Activated T-cell treated with anti-CD3 and anti-CD28 coated beads, Interleukin-2, amount 50 U/mL, for 24 hours (primary cell): ENCODE data around the gene CLEC3B.
"Not testable (repeated sequence)": the region's sequence is repeated elsewhere in the genome, so short reads cannot be mapped to it uniquely, and the experiment has no call there.

Experiments
- DNase-seq: peaks from one replicate; pipeline ENCODE4 v3.0.0-alpha.2; 2020
- H3K27ac Mint-ChIP-seq: 2 replicates; pipeline ENCODE4 v1.8.0; 2020; ENCODE audit warnings: mild to moderate bottlenecking, mixed read lengths
- H3K27me3 Mint-ChIP-seq: 2 replicates; pipeline ENCODE4 v1.8.0; 2020; ENCODE audit warnings: mixed read lengths
- H3K36me3 Mint-ChIP-seq: 2 replicates; pipeline ENCODE4 v1.8.0; 2020; ENCODE audit warnings: low read depth, mixed read lengths
- H3K4me1 Mint-ChIP-seq: 2 replicates; pipeline ENCODE4 v1.8.0; 2020; ENCODE audit warnings: low read depth, mixed read lengths
- H3K4me3 Mint-ChIP-seq: 2 replicates; pipeline ENCODE4 v1.8.0; 2020; ENCODE audit warnings: mild to moderate bottlenecking, moderate library complexity, mixed read lengths
- H3K9me3 Mint-ChIP-seq: 2 replicates; pipeline ENCODE4 v1.8.0; 2020; ENCODE audit warnings: mixed read lengths

CLEC3B gene, protein sequence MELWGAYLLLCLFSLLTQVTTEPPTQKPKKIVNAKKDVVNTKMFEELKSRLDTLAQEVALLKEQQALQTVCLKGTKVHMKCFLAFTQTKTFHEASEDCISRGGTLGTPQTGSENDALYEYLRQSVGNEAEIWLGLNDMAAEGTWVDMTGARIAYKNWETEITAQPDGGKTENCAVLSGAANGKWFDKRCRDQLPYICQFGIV

DNA sequence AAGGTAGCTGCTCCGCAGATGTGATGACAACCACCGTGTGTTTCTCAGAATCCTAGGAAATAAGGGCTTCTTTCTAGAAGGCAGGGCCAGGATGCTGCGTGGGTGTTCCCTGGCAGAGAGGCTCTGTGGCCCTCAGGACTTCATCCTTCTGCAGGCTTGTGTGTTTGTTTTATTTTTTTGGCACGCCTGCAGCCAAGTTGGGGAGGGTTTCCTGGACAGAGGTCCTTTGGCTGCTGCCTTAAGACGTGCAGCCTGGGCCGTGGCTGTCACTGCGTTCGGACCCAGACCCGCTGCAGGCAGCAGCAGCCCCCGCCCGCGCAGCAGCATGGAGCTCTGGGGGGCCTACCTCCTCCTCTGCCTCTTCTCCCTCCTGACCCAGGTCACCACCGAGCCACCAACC, at the start of gene CLEC3B:
Gene CLEC3B (plus strand): TSS at position 266 of the 400 bp plus-strand sequence. CDS start 60 bp downstream, at position 326.
- Mint-ChIP-seq H3K4me3 (no peak within 1 kb of the TSS), H3K27me3 (peaks cover 4% of the 10 kb centered on the region), H3K36me3 (no peaks in the 10 kb centered on the region), H3K27ac (no peak within 1 kb of the TSS), H3K4me1 (peaks cover 2% of the 10 kb centered on the region), H3K9me3 (no peaks in the 10 kb centered on the region)
- DNase-seq = no peak

GRCh38 chr3:44981220-44981619, 44.9 kb upstream of the CLEC3B start:
- Mint-ChIP-seq H3K4me1 (peaks cover 80% of the 10 kb centered on the region), H3K27me3 (no peaks in the 10 kb centered on the region), H3K4me3 (no peak overlapping the region), H3K27ac (peak overlapping the region; percentile 66), H3K36me3 (peaks cover 77% of the 10 kb centered on the region), H3K9me3 (no peaks in the 10 kb centered on the region)
- DNase-seq = no peak

DNA sequence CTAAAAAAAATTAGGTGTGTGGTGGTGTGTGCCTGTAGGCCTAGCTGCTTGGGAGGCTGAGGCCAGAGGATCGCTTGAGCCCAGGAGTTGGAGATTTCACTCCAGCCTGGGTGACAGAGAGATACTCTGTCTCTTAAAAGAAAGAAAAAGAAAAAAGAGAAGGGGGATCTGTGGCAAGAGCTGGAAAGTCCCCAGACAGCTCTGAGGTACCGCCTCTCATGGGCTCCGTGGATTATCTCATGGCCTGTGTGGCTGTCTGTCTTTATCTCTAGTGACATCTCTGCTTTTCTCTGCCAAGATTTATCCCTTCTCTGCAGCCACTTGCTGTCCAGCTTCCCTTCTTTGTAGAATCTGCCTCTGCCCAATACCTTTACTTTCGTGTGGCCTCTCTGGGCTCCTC, 44.4 kb upstream of the CLEC3B start:
- no peaks in the 10 kb centered on the region for H3K27me3 Mint-ChIP-seq
- H3K4me1 Mint-ChIP-seq = peaks cover 82% of the 10 kb centered on the region
- DNase-seq = no peak
- H3K9me3 Mint-ChIP-seq = no peaks in the 10 kb centered on the region
- H3K36me3 Mint-ChIP-seq = peaks cover 74% of the 10 kb centered on the region
- H3K4me3 Mint-ChIP-seq = peak overlapping the region; percentile 11
- H3K27ac Mint-ChIP-seq = peak overlapping the region; percentile 66

- Mint-ChIP-seq H3K27me3 (no peaks in the 10 kb centered on the region), H3K36me3 (peaks cover 72% of the 10 kb centered on the region), H3K4me3 (no peak overlapping the region), H3K9me3 (no peaks in the 10 kb centered on the region), H3K4me1 (peaks cover 82% of the 10 kb centered on the region), H3K27ac (no peak overlapping the region)
- DNase-seq = no peak
These were observed 43.3 kb upstream of the CLEC3B start for GRCh38 chr3:44982817-44983216.

DNA sequence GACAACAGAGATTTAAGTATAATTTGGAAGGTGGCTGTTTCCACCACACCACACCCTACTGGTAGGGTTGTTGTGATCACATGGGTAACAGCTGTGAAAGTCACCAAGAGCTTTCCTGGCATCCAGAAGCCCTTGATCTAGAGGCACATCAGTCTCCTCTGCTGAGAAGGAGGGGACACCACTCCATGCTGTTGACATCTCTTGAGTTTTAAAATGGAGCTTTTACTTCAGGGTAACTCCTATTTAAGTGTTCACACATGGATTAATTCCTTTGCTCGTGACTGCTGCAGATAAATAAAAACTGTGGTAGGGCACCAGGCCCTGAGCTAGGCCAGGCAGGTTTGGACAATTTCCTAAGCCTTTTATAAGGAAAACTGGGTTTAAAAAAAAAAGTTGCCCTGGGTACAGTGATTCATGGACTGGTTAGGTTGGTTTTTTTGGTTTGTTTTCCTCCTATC, 42.6 kb upstream of the CLEC3B start:
- Mint-ChIP-seq H3K4me3 (no peak overlapping the region), H3K27ac (no peak overlapping the region), H3K36me3 (peaks cover 69% of the 10 kb centered on the region), H3K9me3 (no peaks in the 10 kb centered on the region), H3K4me1 (peaks cover 78% of the 10 kb centered on the region), H3K27me3 (no peaks in the 10 kb centered on the region)
- no peak for DNase-seq

GRCh38 chr3:44984335-44984734, 41.8 kb upstream of the CLEC3B start:
- Mint-ChIP-seq H3K4me1 (peaks cover 74% of the 10 kb centered on the region), H3K9me3 (no peaks in the 10 kb centered on the region), H3K27me3 (no peaks in the 10 kb centered on the region), H3K36me3 (peaks cover 69% of the 10 kb centered on the region), H3K4me3 (no peak overlapping the region), H3K27ac (peak overlapping the region; percentile 29)
- DNase-seq = no peak

DNA sequence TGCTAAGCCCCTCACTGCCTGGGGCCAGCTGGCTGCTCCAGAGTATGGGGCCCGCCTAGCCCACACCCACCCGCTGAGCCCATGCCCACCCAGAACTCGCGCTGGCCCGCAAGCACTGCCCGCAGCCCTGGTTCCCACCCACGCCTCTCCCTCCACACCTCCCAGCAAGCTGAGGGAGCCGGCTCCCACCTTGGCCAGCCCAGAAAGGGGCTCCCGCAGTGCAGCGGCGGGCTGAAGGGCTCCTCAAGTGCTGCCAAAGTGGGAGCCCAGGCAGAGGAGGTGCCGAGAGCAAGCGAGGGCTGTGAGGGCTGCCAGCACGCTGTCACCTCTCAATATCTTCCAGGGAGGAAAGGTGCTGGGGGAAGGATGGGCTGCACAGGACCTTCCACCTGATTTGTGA, 39.8 kb upstream of the CLEC3B start:
- not testable (repeated sequence) for H3K27ac Mint-ChIP-seq, H3K9me3 Mint-ChIP-seq, H3K4me3 Mint-ChIP-seq, DNase-seq, H3K27me3 Mint-ChIP-seq
- H3K36me3 Mint-ChIP-seq = peaks cover 72% of the 10 kb centered on the region
- H3K4me1 Mint-ChIP-seq = peaks cover 73% of the 10 kb centered on the region

DNA sequence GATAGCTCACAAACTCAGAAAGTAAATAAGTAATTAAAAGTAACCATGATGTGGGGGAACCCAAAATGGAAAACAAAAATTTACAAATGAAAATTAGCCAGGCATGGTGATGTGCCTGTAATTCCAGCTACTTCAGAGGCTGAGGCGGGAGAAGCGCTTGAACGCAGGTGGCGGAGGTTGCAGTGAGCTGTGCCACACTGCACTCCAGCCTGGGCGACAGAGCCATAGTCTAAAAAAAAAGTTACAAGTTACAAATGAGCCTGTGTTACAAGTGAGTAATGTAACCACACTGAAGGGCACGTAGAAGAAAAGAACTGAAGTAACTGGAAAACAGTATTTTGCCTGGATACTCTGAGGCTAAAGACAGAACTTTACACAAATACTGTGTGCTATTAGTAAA, 38.8 kb upstream of the CLEC3B start:
- no peak for DNase-seq
- peaks cover 72% of the 10 kb centered on the region for H3K4me1 Mint-ChIP-seq
- peaks cover 78% of the 10 kb centered on the region for H3K36me3 Mint-ChIP-seq
- no peak overlapping the region for H3K27ac Mint-ChIP-seq
- no peaks in the 10 kb centered on the region for H3K27me3 Mint-ChIP-seq
- no peaks in the 10 kb centered on the region for H3K9me3 Mint-ChIP-seq
- H3K4me3 Mint-ChIP-seq = no peak overlapping the region

- no peak for DNase-seq
- Mint-ChIP-seq H3K27me3 (no peaks in the 10 kb centered on the region), H3K36me3 (peaks cover 83% of the 10 kb centered on the region), H3K9me3 (no peaks in the 10 kb centered on the region), H3K4me3 (no peak overlapping the region), H3K27ac (no peak overlapping the region), H3K4me1 (peaks cover 72% of the 10 kb centered on the region)
These were observed 38.0 kb upstream of the CLEC3B start for GRCh38 chr3:44988073-44988472.

GRCh38 chr3:44989141-44989540, 37.0 kb upstream of the CLEC3B start:
- Mint-ChIP-seq H3K27ac (peak overlapping the region; percentile 46), H3K27me3 (no peaks in the 10 kb centered on the region), H3K36me3 (peaks cover 85% of the 10 kb centered on the region), H3K4me1 (peaks cover 71% of the 10 kb centered on the region), H3K9me3 (no peaks in the 10 kb centered on the region), H3K4me3 (no peak overlapping the region)
- no peak for DNase-seq

- DNase-seq = no peak
- Mint-ChIP-seq H3K36me3 (peaks cover 85% of the 10 kb centered on the region), H3K4me3 (no peak overlapping the region), H3K27ac (no peak overlapping the region), H3K9me3 (no peaks in the 10 kb centered on the region), H3K27me3 (no peaks in the 10 kb centered on the region), H3K4me1 (peaks cover 71% of the 10 kb centered on the region)
These were observed 36.3 kb upstream of the CLEC3B start for GRCh38 chr3:44989636-44990373.

GRCh38 chr3:44991326-44991725, 34.8 kb upstream of the CLEC3B start:
- peaks cover 89% of the 10 kb centered on the region for H3K36me3 Mint-ChIP-seq
- H3K27ac Mint-ChIP-seq = no peak overlapping the region

DNA sequence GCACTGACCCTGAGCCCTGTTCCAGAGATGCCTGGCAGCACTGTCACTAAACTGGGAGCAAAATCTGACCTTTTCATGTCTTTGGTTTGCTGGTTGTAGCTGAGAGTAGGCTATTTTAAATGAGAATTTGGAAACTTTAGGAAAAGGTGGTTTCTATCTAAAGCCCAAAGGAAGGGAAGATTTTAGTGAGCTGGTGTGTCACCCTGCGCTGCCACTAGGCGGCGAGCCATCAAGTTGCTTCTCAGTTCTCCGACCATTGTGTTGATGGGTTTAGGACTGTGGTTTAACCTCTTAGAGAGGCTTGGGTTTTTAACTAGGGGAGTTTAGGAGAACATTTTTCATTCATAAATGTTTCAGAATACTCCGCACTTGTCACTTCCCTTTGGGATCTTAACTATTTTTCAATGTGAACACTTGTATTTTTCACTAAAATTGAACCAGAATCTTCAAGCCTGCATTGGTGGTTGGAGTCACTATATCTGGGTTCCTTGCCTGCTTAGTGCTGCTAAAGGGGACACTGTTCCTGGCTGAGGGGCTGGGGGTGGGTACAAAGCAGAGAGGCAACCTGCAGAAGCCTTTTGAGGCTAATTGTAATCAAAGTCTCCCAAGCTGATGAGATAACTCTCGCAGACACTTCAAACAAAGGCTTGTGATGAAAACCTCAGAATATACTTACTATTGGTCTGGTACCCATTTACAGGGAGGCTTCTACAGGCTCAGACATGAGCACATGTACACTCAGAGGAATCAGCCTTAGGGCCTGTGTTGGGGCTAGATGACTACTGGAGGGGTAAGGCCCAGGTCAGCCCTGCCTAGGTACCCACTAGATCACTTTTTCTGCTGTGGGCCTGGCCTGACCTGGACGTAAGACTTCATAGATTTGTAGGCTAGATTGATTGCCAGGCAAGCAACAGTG, 33.3 kb upstream of the CLEC3B start:
- H3K4me3 Mint-ChIP-seq = no peak overlapping the region
- peaks cover 93% of the 10 kb centered on the region for H3K36me3 Mint-ChIP-seq
- H3K4me1 Mint-ChIP-seq = peaks cover 80% of the 10 kb centered on the region
- no peak for DNase-seq
- H3K27me3 Mint-ChIP-seq = no peaks in the 10 kb centered on the region
- no peaks in the 10 kb centered on the region for H3K9me3 Mint-ChIP-seq
- no peak overlapping the region for H3K27ac Mint-ChIP-seq

More at GRCh38 chr3:44991326-44991725, 34.8 kb upstream of the CLEC3B start:
- Mint-ChIP-seq H3K4me3 (no peak overlapping the region), H3K4me1 (peaks cover 78% of the 10 kb centered on the region), H3K9me3 (no peaks in the 10 kb centered on the region), H3K27me3 (no peaks in the 10 kb centered on the region)
- no peak for DNase-seq

DNA sequence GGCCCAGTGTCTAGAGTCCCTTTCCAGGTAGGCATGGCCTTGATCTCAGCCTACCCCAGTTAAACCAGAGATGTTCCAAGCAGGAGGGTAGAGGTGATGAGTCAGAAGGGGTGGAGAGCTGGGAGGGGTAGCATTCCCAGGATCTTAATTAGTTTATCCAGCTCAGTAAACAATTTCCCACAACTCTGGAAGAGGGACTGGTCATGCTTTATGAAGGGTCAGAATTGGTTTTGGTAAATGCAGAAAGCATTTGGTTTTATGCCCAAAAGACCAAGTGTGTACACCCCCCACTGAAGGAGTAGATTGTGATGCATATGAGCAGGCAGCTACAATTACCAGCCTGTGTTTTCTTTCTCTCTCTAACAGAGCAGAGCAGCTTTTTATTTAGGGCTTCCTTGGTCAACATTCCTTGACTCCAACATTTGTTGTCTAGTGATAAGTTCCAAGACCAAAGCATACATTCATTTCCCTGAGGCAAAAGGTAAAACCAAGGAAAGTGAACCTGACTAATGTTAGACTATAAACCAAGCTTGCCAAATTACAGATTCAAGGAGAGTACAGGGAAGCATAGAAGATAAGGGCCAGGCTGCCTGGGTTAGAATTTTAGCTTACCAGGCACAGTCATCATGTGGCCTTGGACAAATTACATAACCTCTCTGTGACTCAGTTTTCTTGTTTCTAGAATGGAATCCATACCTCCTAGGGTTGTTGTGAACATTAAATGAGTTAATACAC, 32.5 kb upstream of the CLEC3B start:
- DNase-seq = no peak
- no peak overlapping the region for H3K27ac Mint-ChIP-seq
- H3K36me3 Mint-ChIP-seq = peaks cover 99% of the 10 kb centered on the region
- no peaks in the 10 kb centered on the region for H3K9me3 Mint-ChIP-seq
- no peak overlapping the region for H3K4me3 Mint-ChIP-seq
- H3K27me3 Mint-ChIP-seq = no peaks in the 10 kb centered on the region
- H3K4me1 Mint-ChIP-seq = peaks cover 78% of the 10 kb centered on the region
